ENCODE measurements around the gene PLD5. TPM values are rescaled to one million over a fixed set of nuclear protein-coding genes. Genes with fewer than 3 reads are reported as not detected.

The PLD5 gene
- total and polyA plus RNA-seq, 11 donors = 0.05 to 0.96 (median 0.21) TPM; not detected in 2

DNA sequence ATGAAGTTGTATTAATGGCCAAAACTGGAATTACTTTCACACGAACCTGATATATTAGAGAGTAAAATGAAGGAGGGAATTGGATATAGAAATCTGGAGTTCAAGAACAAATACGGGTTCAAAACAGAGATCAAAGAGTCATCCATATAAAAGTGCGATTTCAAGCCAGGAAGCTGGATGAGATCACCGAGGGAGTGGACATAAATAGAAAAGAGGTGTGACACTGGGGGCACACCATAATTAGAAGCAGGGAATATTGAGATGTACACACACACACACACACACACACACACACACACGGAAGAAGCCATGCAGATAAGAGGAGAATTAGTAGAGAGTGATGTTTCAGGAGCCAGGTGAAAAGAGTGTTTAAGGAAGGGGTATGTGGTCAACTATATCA, 32.3 kb upstream of the PLD5 start:
- Histone ChIP-seq H3K27ac (no peak overlapping the region), H3K27me3 (peaks cover 0 to 4% (median 0%) of the 10 kb centered on the region in 9 donors), H3K36me3 (no peaks in the 10 kb centered on the region), H3K9me3 (peaks cover 0 to 10% (median 0%) of the 10 kb centered on the region in 12 donors), H3K4me3 (no peak overlapping the region), H3K4me1 (no peaks in the 10 kb centered on the region)
- no peak for TF ChIP-seq POLR2A (IDR thresholded peaks at IDR 0.05)
- TF ChIP-seq, protein P1, sequence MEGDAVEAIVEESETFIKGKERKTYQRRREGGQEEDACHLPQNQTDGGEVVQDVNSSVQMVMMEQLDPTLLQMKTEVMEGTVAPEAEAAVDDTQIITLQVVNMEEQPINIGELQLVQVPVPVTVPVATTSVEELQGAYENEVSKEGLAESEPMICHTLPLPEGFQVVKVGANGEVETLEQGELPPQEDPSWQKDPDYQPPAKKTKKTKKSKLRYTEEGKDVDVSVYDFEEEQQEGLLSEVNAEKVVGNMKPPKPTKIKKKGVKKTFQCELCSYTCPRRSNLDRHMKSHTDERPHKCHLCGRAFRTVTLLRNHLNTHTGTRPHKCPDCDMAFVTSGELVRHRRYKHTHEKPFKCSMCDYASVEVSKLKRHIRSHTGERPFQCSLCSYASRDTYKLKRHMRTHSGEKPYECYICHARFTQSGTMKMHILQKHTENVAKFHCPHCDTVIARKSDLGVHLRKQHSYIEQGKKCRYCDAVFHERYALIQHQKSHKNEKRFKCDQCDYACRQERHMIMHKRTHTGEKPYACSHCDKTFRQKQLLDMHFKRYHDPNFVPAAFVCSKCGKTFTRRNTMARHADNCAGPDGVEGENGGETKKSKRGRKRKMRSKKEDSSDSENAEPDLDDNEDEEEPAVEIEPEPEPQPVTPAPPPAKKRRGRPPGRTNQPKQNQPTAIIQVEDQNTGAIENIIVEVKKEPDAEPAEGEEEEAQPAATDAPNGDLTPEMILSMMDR (IDR thresholded peaks at IDR 0.05) = no peak
- no peak for DNase-seq
- WGBS, 4 donors = 33 to 56% (median 47%) methylated on average over 5 of the region's 5 CpGs
- no peak for ATAC-seq
- intact Hi-C loops (cut with DNase I) = no loop called here

GRCh38 chr1:242556276-242556675, 31.8 kb upstream of the PLD5 start:
- H3K27me3 ChIP-seq = peaks cover 0 to 4% (median 0%) of the 10 kb centered on the region in 9 donors
- DNase-seq (no peak), ATAC-seq (no peak)
- no peak overlapping the region for H3K27ac ChIP-seq
- H3K4me3 ChIP-seq = no peak overlapping the region
- H3K4me1 ChIP-seq = no peaks in the 10 kb centered on the region
- TF ChIP-seq, protein P1 (IDR thresholded peaks at IDR 0.05) = no peak
- TF ChIP-seq POLR2A (IDR thresholded peaks at IDR 0.05) = no peak
- intact Hi-C loops (cut with DNase I) = no loop called here
- H3K9me3 ChIP-seq = peaks cover 0 to 5% (median 0%) of the 10 kb centered on the region in 12 donors
- H3K36me3 ChIP-seq = no peaks in the 10 kb centered on the region

DNA sequence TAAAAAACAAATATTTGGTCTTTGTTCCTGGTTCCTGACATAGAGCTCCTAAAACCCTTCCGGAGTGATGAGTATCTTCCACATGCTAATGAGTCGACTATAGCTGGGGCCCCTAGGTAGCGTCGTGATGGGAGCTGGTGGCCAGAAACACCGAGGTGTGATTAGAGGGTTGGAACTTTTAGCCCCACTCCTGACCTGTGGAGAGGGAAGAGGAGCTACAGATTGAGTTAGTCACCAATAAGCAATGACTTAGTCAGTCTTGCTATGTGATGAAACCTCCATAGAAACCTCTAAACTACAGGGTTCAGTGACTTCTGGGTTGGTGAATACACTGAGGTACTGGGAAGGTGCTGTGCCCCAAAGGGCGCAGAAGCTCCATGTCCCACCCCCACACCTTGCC, 30.1 kb upstream of the PLD5 start:
- ATAC-seq (no peak), DNase-seq (no peak)
- intact Hi-C loops (cut with DNase I) = no loop called here
- Histone ChIP-seq H3K27me3 (peaks cover 0 to 4% (median 0%) of the 10 kb centered on the region in 9 donors), H3K27ac (no peak overlapping the region), H3K9me3 (no peaks in the 10 kb centered on the region), H3K4me3 (no peak overlapping the region), H3K4me1 (no peaks in the 10 kb centered on the region), H3K36me3 (no peaks in the 10 kb centered on the region)
- WGBS, 4 donors = 77 to 83% (median 79%) methylated on average over 6 of the region's 6 CpGs
- TF ChIP-seq POLR2A (IDR thresholded peaks at IDR 0.05) = no peak
- TF ChIP-seq, protein P1 (IDR thresholded peaks at IDR 0.05) = no peak

- Histone ChIP-seq H3K27ac (no peak overlapping the region), H3K36me3 (no peaks in the 10 kb centered on the region), H3K27me3 (peaks cover 0 to 7% (median 0%) of the 10 kb centered on the region in 9 donors), H3K9me3 (no peaks in the 10 kb centered on the region), H3K4me1 (no peaks in the 10 kb centered on the region), H3K4me3 (no peak overlapping the region)
- DNase-seq (no peak), ATAC-seq (no peak)
- 53 to 59% (median 58%) methylated on average over 6 of the region's 6 CpGs for WGBS, 4 donors
- intact Hi-C loops (cut with DNase I) = no loop called here
- no peak for TF ChIP-seq POLR2A (IDR thresholded peaks at IDR 0.05)
- TF ChIP-seq, protein P1 (IDR thresholded peaks at IDR 0.05) = no peak
Measured at GRCh38 chr1:242546849-242547729, 22.6 kb upstream of the PLD5 start.
